NCI-H2227 treated with DMSO at 0.1 percent for 48 hours (cell line): ENCODE measurements around the gene AKR1C8.
"Not testable (repeated sequence)": the region's sequence is repeated elsewhere in the genome, so short reads cannot be mapped to it uniquely, and the experiment has no call there.

Experiments
- DNase-seq: peaks from one replicate; lab custom pipeline; 2025; lab: John Stamatoyannopoulos, UW

Gene AKR1C8

DNA sequence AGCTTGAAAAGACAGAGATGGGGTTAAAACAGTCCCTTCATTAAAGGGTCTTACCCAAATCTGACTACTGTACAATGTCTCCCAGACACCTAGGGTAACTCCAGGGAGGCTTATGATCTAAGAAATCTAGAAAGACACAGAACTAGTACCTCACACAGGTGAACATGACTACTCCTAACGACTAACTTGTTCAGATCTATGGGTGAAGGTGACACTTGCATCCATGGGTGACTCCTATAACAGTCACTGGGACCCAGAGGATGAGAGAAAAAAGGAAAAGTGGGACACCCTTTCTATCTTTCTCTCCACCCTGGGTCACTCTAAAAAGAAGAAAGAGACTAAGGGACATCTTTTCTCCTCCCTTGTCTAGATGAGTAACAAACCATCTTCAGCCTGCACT lies 19.2 kb downstream of the AKR1C8 start:
- no peak for DNase-seq

DNA sequence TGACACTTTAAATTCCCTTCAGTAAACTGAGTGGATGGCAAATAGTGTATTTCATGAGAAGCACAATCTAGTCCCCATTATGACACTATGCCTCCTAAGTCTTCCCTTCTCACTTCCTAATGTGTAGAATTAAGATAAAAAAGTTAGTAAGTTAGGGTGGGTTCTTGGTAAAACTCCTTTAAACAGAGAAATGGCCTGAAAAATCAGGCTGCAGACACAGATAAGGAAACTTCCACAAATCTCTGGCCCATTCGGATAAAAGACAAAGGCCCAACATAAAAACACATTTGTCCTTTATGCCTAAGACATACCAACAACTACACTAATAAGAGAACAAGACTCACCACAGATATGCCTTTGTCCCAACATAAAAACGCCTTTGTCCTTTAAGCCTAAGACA lies 21.5 kb downstream of the AKR1C8 start:
- DNase-seq, result no peak

DNA sequence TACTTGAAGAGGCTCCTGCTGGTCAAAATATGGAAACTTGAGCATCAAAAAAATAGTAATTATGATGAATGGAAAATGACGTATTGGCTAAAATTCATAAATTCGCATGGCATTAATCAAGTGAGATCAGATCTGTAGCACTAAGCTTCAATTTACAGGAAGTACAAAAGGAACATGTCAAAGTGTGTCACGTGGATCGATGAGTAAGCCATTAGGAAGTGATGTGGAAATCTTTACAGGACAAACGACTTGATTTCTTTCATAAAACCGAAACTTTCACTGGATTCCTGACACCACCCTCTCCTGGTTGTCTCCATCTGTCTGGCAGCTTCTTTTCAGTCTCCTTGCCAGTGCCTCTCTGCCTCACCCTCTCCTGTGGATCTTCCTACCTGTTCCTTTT lies 25.8 kb downstream of the AKR1C8 start:
- DNase-seq, result no peak

DNA sequence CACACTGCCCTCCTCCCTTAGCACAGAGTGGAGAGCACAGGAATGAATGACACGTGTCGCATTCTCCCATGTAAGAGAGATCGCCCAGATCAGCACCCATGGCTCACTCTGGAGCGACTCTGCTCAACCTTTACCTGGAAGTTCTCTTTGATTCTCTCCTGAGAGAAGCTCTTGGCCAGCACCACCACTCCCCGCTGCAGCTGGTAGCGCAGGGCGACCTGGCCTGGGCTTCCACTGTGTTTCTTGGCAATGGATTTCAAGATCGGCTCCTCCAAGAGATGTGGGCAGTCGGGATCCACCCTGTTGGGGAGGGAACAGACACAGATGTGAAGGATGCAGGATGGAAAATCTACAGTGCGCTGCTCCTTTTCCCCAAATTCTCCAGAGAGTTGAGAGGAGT lies 27.4 kb downstream of the AKR1C8 start:
- DNase-seq, result no peak

GRCh38 chr10:5155951-5156350 lies 29.0 kb downstream of the AKR1C8 start:
- no peak for DNase-seq

DNA sequence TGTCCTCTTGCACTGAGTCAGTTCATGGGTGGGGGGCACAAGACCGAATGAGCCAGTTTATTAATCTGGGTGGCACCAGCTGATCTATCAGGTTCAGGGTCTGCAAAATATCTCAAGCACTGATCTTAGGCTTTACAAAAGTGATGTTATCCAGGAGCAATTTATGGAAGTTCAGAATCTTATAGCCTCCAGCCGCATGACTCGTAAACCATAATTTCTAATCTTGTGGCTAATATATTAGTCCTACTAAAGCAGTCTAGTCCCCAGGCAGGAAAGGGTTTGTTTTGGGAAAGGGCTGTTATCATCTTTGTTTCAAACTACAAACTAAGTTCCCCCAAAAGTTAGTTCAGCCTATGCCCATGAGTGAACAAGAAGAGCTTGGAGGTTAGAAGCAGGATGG lies 33.9 kb downstream of the AKR1C8 start:
- no peak for DNase-seq

DNA sequence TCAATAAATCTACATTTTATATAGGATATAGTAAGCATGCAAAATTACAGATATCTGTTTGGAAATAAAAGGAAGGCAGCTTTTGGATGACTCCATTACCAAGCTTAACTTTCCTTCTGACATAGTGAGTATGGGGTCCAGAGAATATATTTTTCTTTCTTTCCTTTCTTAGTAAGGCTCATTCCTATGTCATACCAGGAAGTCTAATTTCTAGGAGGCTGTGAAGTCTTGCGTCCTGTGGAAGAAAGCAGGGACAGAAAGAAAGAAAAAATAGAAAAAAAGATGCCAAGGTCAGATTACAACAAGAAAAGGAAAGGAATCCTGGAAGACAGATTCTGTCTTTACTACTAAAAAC lies 36.3 kb downstream of the AKR1C8 start:
- DNase-seq, result no peak

DNA sequence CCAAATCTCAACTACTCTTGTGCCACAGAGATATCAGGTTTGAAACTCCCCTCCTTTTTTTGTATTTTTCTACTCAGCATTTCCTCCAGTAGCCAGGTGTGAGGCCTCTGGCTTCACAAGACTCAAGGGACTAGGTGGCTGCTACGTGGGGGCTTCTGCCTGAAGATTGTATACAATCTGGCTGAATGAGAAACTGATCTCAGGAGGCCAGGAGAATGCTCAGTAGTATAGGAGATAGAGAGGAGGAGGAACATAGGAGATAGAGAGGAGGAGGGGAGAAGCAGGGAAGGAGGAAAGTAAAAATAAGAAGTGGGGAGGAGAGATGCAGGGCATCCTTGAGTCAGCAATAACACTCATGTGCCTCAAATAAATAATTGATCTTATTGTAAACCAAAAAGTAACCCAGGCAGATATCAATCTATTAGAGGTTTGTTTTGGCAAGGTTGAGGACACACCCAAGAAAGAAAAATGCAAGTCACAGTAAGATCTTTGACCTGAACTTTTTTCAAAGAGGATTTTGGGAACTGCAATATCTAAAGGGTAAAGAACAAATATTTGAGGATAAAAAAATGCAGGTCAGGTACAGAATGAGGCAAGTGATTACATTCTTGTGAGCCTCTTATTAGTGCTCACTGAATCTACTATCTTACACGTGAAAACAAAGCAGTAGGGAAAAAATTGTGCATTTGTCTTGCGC lies 36.8 kb downstream of the AKR1C8 start:
- no peak for DNase-seq

DNA sequence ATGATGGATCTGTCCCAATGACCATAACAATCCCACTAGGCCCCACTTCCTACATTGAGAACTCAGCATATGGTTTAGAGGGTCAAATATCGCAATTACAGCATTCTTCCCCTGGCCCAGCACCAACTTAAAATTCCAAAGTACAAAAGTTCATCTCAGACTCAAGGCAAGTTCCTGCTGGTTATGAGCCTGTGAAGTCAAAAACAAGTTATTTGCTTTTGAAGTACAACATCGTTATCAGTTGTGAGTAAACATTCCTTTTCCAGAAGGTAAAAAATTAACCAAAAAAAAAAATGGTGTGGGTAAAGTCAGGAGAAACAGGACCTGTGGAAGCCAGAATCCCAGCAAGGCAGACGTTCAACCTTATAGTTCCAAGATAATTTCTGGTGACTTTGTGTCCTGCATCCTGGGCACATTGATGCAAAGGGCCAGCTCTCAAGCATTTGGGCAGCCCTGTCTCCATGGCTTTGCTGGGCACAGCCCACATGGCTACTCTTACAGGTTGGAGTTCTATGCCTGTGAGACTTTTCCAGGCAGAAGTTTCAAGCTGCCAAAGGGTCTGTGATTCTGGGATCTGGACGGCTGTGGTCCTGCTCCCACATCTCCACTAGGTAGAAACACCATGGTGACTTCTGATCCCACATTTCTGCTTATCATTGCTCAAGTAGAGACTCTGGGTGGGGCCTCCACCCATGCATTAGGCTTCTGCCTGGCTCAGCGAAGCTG lies 37.5 kb downstream of the AKR1C8 start:
- no peak for DNase-seq

GRCh38 chr10:5146920-5147254 lies 38.1 kb downstream of the AKR1C8 start:
- DNase-seq, result no peak

- DNase-seq, result no peak
Observed at GRCh38 chr10:5143137-5143536, 41.8 kb downstream of the AKR1C8 start.

DNA sequence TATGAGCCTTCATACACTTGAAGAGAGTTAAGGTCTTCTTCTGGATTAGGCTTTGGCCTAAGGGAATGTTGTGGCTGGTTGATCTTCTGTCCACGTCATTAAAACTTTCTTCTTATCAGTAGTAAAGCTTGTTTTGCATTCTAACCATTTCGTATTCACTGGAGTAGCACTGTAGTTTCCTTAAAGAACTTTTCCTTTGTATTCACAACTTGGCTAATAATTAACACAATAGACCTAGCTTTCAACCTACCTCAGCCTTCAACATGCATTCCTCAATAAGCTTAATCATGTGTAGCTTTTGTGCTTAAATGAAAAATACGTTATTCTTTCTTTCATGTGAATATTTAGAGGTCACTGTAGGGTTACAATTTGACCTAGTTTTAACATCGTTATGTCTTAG lies 42.8 kb downstream of the AKR1C8 start:
- DNase-seq, result no peak

DNA sequence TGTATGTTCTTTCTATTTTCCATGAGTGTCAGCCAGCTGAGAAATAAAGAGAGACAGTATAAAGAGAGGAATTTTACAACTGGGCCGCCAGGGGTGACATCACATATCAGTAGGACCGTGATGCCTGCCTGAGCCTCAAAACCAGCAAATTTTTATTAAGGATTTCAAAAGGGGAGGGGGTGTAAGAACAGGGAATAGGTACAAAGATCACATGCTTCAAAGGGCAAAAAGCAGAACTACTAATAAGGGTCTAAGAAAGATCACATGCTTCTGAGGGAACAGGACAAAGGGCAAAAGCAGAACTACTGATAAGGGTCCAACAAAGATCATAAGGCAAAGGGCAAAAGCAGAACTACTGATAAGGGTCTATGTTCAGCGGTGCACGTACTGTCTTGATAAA lies 47.3 kb downstream of the AKR1C8 start:
- not testable (repeated sequence) for DNase-seq

- DNase-seq, result no peak
Observed at GRCh38 chr10:5136468-5137087, 48.4 kb downstream of the AKR1C8 start.

GRCh38 chr10:5135581-5135980 lies 49.4 kb downstream of the AKR1C8 start:
- DNase-seq, result no peak

DNA sequence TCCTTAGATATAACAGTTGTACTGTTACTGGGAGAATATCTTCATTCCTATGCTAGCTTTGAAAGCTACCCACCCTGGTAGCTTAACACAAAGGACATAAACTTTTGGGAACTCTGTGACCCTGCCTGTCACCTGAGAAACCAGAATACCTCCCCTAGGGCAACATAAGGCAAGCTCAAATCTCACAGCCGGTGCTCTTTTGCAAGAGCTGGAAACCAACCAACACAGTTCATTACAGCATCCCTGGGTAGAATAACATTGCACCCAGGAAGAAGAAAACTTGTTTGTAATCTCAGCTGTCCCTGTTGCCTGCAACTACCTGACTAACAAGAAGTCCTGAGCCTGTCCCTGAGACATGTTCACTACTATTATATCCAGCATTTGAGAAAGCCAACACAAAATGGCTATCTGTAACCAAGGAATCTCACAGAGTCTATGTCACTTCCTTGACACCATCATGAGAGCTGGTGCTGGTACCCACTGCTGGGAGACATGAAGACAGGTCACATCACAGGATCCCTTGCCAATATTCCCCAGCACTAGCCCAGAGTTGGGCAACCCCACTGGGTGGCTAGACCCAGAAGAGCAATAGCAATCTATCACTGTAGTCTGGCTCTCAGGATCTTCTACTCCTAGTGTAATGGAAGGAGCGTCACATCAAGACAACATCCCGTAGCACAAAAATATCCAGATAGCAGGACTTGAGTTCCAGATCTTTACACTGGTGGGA lies 59.5 kb downstream of the AKR1C8 start:
- no peak for DNase-seq

DNA sequence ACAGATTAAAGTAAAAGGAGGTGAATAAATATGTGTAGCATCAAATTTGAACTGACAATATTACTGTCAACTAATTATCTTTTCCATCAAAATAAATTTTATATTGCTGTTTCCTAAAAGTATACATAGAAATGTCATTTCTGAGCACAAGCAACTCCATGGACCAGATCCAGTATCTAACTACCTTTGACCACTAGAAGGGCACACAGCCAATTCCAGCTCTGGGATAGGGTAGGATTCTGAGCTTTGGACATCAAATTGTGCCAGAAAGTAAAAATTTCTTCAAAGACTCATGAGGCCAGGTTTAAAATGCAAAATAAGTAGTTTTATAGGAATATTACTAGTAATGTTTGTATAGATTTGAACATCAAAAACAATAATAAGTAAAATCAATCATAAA lies 61.1 kb downstream of the AKR1C8 start:
- no peak for DNase-seq

- not testable (repeated sequence) for DNase-seq
Observed at GRCh38 chr10:5119997-5120396, 65.0 kb downstream of the AKR1C8 start.

DNA sequence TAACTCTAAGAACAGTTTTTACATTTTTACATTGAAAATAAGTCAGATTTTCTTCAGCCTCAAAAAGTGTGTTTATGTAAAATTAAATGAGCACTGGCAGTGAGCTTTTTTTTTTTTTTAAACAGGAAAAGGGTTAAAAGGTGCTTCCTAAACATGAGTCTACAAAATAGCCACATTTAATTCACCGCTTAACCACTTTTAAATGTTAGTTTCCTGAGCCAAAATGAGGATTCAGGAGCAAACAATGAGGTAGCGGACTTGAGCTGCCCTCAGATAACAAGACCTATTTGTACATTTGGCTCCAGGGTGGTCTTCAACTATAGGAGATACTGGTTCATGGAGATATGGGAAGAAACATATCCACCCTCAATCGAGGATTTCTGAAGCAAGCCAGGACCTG lies 67.9 kb downstream of the AKR1C8 start:
- DNase-seq, result no peak

GRCh38 chr10:5116621-5117020 lies 68.3 kb downstream of the AKR1C8 start:
- no peak for DNase-seq

GRCh38 chr10:5109861-5110260 lies 75.1 kb downstream of the AKR1C8 start:
- DNase-seq, result not testable (repeated sequence)

- no peak for DNase-seq
Observed at GRCh38 chr10:5108658-5109416, 76.1 kb downstream of the AKR1C8 start.
